ENCODE results near the gene MBNL1.

- TF ChIP-seq CTCF (IDR thresholded peaks at IDR 0.05) (no peak), POLR2AphosphoS5 (IDR thresholded peaks at IDR 0.05; ENCODE audit: low read depth, low read length) (no peak)
- TF ChIP-seq, protein P1, sequence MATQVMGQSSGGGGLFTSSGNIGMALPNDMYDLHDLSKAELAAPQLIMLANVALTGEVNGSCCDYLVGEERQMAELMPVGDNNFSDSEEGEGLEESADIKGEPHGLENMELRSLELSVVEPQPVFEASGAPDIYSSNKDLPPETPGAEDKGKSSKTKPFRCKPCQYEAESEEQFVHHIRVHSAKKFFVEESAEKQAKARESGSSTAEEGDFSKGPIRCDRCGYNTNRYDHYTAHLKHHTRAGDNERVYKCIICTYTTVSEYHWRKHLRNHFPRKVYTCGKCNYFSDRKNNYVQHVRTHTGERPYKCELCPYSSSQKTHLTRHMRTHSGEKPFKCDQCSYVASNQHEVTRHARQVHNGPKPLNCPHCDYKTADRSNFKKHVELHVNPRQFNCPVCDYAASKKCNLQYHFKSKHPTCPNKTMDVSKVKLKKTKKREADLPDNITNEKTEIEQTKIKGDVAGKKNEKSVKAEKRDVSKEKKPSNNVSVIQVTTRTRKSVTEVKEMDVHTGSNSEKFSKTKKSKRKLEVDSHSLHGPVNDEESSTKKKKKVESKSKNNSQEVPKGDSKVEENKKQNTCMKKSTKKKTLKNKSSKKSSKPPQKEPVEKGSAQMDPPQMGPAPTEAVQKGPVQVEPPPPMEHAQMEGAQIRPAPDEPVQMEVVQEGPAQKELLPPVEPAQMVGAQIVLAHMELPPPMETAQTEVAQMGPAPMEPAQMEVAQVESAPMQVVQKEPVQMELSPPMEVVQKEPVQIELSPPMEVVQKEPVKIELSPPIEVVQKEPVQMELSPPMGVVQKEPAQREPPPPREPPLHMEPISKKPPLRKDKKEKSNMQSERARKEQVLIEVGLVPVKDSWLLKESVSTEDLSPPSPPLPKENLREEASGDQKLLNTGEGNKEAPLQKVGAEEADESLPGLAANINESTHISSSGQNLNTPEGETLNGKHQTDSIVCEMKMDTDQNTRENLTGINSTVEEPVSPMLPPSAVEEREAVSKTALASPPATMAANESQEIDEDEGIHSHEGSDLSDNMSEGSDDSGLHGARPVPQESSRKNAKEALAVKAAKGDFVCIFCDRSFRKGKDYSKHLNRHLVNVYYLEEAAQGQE (IDR thresholded peaks at IDR 0.05; ENCODE audit: insufficient read depth in 1 of 2, low read depth in 2 of 2, low read length in 1 of 2) = no peak
These were observed 219.7 kb downstream of the MBNL1 start for GRCh38 chr3:152488449-152488848.

Measured in Panc1 (cell line).